Stimulated activated CD4-positive, alpha-beta T cell treated with anti-CD3 and anti-CD28 coated beads, Interleukin-2, amount 100 ng/mL, for 4 hours (primary cell): Measurements from ENCODE around the gene EPB41L1.

Experiments used
- DNase-seq: peaks from one replicate; pipeline ENCODE4 v3.0.0-alpha.2; 2020; ENCODE audit warnings: low read depth

Gene EPB41L1

GRCh38 chr20:36281785-36282380 lies 127.3 kb downstream of the EPB41L1 start:
- no peak for DNase-seq
